HEK293 (cell line): ENCODE results near the gene GABBR2.

Experiments used
- CTCF ChIA-PET: fragments of 350-600 bp; formaldehyde crosslinking; extraction: SDS; loops from one replicate; lab custom pipeline; 2021; ENCODE audit warnings: antibody characterized with exemption; lab: Yijun Ruan, JAX
- POLR2A ChIA-PET: fragments of 300-600 bp; formaldehyde crosslinking; extraction: SDS; loops from one replicate; lab custom pipeline; 2020; ENCODE audit warnings: antibody characterized with exemption, inconsistent platforms; lab: Yijun Ruan, JAX
- H3K27ac ChIP-seq: fragments of 200-500 bp; sonication (Bioruptor generic); 2 replicates; pipeline ENCODE4 v1.5.1; 2014; ENCODE audit warnings: low read depth, low read length, control low read depth, inconsistent platforms; ENCODE audit errors: extremely low read depth
- H3K36me3 ChIP-seq, 2 experiments: fragments of 200-500 bp in 1 of 2; sonication (Bioruptor generic) in 1 of 2; 1 replicate in 1 of 2; 2 replicates in 1 of 2; pipeline ENCODE4 v1.5.1; 2014 to 2017; ENCODE audit warnings: inconsistent platforms in 2 of 2, low read length in 2 of 2; ENCODE audit not compliant: control insufficient read depth in 2 of 2, insufficient read depth in 1 of 2
- H3K4me1 ChIP-seq: fragments of 200-500 bp; sonication (Bioruptor generic); 2 replicates; pipeline ENCODE4 v1.5.1; 2014; ENCODE audit warnings: mild to moderate bottlenecking, low read length, inconsistent platforms; ENCODE audit not compliant: control insufficient read depth, insufficient read depth
- H3K4me3 ChIP-seq: 2 replicates; pipeline ENCODE4 v1.5.1; 2011; ENCODE audit warnings: low read depth, mild to moderate bottlenecking, control low read depth, low read length, moderate library complexity
- H3K9me3 ChIP-seq: fragments of 200-500 bp; sonication (Bioruptor generic); 2 replicates; pipeline ENCODE4 v1.5.1; 2014; ENCODE audit warnings: low read depth, low read length, inconsistent platforms; ENCODE audit not compliant: control insufficient read depth, insufficient read depth
- GLIS1 ChIP-seq: fragments of 450-650 bp; formaldehyde crosslinking; IDR thresholded peaks from 2 replicates; pipeline ENCODE4 v1.5.1; 2016; ENCODE audit warnings: missing biosample characterization, missing genetic modification characterization
- HOXC10 ChIP-seq: sonication (generic); formaldehyde crosslinking; IDR thresholded peaks from 2 replicates; pipeline ENCODE4 v1.8.1; 2023; ENCODE audit warnings: mild to moderate bottlenecking, missing genetic modification reagents
- KLF8 ChIP-seq: fragments of 450-650 bp; formaldehyde crosslinking; IDR thresholded peaks from 2 replicates; pipeline ENCODE4 v1.5.1; 2016; ENCODE audit warnings: missing biosample characterization, missing genetic modification characterization
- YY2 ChIP-seq: fragments of 450-650 bp; formaldehyde crosslinking; IDR thresholded peaks from 2 replicates; pipeline ENCODE4 v1.5.1; 2016; ENCODE audit warnings: missing biosample characterization, missing genetic modification characterization
- ZIC2 ChIP-seq: fragments of 450-650 bp; formaldehyde crosslinking; IDR thresholded peaks from 2 replicates; pipeline ENCODE4 v1.5.1; 2016; ENCODE audit warnings: missing biosample characterization, missing genetic modification characterization
- ZNF138 ChIP-seq: fragments of 450-650 bp; formaldehyde crosslinking; IDR thresholded peaks from 2 replicates; pipeline ENCODE4 v1.5.1; 2016; ENCODE audit warnings: missing biosample characterization, missing genetic modification characterization, borderline replicate concordance
- ZNF354C ChIP-seq: fragments of 450-650 bp; formaldehyde crosslinking; IDR thresholded peaks from 2 replicates; pipeline ENCODE4 v1.5.1; 2016; ENCODE audit warnings: missing biosample characterization, missing genetic modification characterization, low read depth, borderline replicate concordance
- ZNF473 ChIP-seq: fragments of 450-650 bp; formaldehyde crosslinking; IDR thresholded peaks from 2 replicates; pipeline ENCODE4 v1.5.1; 2017; ENCODE audit warnings: missing biosample characterization, missing genetic modification characterization
- ZNF514 ChIP-seq: fragments of 450-650 bp; formaldehyde crosslinking; IDR thresholded peaks from 2 replicates; pipeline ENCODE4 v1.5.1; 2016; ENCODE audit warnings: missing biosample characterization, missing genetic modification characterization
- ZNF558 ChIP-seq: fragments of 450-650 bp; formaldehyde crosslinking; IDR thresholded peaks from 2 replicates; pipeline ENCODE4 v1.5.1; 2016; ENCODE audit warnings: missing biosample characterization, missing genetic modification characterization
- ZNF623 ChIP-seq: fragments of 450-650 bp; formaldehyde crosslinking; IDR thresholded peaks from 2 replicates; pipeline ENCODE4 v1.5.1; 2016; ENCODE audit warnings: missing biosample characterization, missing genetic modification characterization
- ZNF707 ChIP-seq: fragments of 450-650 bp; formaldehyde crosslinking; IDR thresholded peaks from 2 replicates; pipeline ENCODE4 v1.5.1; 2016; ENCODE audit warnings: missing biosample characterization, missing genetic modification characterization
- ZNF785 ChIP-seq: fragments of 450-650 bp; formaldehyde crosslinking; IDR thresholded peaks from 2 replicates; pipeline ENCODE4 v1.5.1; 2016; ENCODE audit warnings: missing biosample characterization, missing genetic modification characterization
- TF ChIP-seq, protein P1 (sequence below): fragments of 450-650 bp; formaldehyde crosslinking; IDR thresholded peaks from 2 replicates; pipeline ENCODE4 v1.5.1; 2016; ENCODE audit warnings: missing biosample characterization, missing genetic modification characterization
- TF ChIP-seq, protein P2 (sequence below): fragments of 450-650 bp; formaldehyde crosslinking; IDR thresholded peaks from 2 replicates; pipeline ENCODE4 v1.5.1; 2016; ENCODE audit warnings: missing biosample characterization, missing genetic modification characterization
- TF ChIP-seq, protein P3 (sequence below): sonication (generic); formaldehyde crosslinking; IDR thresholded peaks from 2 replicates; pipeline ENCODE4 v1.8.1; 2022; ENCODE audit warnings: mild to moderate bottlenecking, moderate library complexity, missing genetic modification reagents
- TF ChIP-seq, protein P4 (sequence below): fragments of 450-650 bp; formaldehyde crosslinking; IDR thresholded peaks from 2 replicates; pipeline ENCODE4 v1.5.1; 2017; ENCODE audit warnings: missing biosample characterization, missing genetic modification characterization

Gene GABBR2

DNA sequence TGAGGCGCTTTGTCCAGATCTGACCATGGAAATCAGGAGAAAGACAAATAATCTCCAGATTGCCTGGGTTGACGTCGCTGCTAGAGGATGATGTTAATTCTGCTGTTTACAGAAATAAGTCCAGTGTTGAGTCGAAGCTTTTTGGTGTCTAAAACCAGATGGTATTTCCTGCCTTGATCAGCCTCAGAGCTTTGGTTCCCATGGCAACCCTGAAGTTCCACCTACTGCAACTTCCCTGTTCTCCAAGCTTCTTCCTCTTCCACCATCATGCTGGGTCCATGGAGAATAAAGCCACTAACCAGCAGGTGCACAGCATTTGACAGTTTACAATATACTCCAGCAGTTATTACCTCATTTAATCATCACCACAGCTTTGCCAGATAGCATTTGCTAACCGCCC is 18.0 kb upstream of the GABBR2 start:
- POLR2A ChIA-PET = no interaction called here
- H3K9me3 ChIP-seq = no peaks in the 10 kb centered on the region
- TF ChIP-seq KLF8 (tag by site-specific recombination) = no peak
- TF ChIP-seq YY2 (tag by site-specific recombination) = no peak
- TF ChIP-seq, protein P1, sequence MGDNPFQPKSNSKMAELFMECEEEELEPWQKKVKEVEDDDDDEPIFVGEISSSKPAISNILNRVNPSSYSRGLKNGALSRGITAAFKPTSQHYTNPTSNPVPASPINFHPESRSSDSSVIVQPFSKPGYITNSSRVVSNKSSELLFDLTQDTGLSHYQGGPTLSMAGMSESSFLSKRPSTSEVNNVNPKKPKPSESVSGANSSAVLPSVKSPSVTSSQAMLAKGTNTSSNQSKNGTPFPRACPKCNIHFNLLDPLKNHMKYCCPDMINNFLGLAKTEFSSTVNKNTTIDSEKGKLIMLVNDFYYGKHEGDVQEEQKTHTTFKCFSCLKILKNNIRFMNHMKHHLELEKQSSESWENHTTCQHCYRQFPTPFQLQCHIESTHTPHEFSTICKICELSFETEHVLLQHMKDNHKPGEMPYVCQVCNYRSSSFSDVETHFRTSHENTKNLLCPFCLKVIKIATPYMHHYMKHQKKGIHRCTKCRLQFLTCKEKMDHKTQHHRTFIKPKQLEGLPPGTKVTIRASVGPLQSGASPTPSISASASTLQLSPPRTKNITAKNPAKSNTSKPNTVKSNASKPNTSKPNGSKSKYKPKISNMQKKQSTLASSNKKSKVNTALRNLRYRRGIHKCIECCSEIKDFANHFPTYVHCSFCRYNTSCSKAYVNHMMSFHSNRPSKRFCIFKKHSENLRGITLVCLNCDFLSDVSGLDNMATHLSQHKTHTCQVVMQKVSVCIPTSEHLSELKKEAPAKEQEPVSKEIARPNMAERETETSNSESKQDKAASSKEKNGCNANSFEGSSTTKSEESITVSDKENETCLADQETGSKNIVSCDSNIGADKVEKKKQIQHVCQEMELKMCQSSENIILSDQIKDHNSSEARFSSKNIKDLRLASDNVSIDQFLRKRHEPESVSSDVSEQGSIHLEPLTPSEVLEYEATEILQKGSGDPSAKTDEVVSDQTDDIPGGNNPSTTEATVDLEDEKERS (tag by site-specific recombination) = no peak
- TF ChIP-seq, all 188 proteins: peak for 0
- CTCF ChIA-PET = interaction anchor here (0.6 to 1.2 kb wide), 3 partner anchors 49 to 1244 kb away, joined by 3 to 6 read pairs (median 4); no protein-coding TSS in a partner anchor
- H3K4me1 ChIP-seq = no peaks in the 10 kb centered on the region
- H3K36me3 ChIP-seq = no peaks in the 10 kb centered on the region
- no peak overlapping the region for H3K27ac ChIP-seq
- no peak overlapping the region for H3K4me3 ChIP-seq

DNA sequence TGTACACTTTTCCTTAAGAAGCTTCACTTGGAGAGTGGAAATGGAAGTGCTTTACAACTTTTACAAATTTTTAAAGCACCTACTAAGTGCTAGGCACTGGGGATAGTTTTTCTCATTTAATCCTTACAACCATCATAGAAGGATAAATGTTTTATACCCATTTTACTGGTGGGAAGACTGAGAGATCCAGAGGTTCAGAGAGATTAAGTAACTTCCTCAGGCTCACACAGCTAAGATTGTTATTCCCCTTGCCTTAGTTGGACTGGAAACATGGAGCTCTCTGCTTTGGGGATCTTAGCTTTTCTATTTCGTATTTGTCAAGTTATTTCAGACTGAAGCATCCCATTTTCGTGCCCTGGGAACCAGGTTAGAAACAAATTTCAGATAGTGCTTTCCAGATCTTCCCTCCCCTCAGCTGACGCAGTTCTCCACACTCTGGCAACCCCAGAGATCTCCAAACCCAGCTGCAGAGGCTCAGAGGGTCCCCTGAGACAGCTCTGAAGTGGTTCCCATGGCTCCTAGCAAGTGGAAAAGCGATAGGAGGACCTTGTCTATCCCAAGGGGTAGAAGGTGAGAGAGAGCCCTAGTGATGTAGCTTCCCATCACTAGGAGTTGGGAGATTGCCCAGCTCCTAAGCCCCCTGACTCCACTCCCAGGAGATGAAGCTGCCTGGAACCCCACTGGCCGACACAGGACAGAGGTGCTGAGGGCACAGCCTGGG is 16.2 kb upstream of the GABBR2 start:
- Histone ChIP-seq H3K27ac (no peak overlapping the region), H3K4me1 (no peaks in the 10 kb centered on the region), H3K4me3 (no peak overlapping the region), H3K9me3 (no peaks in the 10 kb centered on the region), H3K36me3 (no peaks in the 10 kb centered on the region)
- TF ChIP-seq, protein P2, sequence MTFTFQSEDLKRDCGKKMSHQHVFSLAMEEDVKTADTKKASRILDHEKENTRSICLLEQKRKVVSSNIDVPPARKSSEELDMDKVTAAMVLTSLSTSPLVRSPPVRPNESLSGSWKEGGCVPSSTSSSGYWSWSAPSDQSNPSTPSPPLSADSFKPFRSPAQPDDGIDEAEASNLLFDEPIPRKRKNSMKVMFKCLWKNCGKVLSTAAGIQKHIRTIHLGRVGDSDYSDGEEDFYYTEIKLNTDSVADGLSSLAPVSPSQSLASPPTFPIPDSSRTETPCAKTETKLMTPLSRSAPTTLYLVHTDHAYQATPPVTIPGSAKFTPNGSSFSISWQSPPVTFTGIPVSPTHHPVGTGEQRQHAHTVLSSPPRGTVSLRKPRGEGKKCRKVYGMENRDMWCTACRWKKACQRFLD (tag by site-specific recombination) = no peak
- TF ChIP-seq, protein P3, sequence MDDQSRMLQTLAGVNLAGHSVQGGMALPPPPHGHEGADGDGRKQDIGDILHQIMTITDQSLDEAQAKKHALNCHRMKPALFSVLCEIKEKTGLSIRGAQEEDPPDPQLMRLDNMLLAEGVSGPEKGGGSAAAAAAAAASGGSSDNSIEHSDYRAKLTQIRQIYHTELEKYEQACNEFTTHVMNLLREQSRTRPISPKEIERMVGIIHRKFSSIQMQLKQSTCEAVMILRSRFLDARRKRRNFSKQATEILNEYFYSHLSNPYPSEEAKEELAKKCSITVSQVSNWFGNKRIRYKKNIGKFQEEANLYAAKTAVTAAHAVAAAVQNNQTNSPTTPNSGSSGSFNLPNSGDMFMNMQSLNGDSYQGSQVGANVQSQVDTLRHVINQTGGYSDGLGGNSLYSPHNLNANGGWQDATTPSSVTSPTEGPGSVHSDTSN (CRISPR knock-in tag) = no peak
- no peak for TF ChIP-seq ZNF707 (tag by site-specific recombination)
- no peak for TF ChIP-seq ZNF623 (tag by site-specific recombination)
- TF ChIP-seq GLIS1 (tag by site-specific recombination) = no peak
- TF ChIP-seq HOXC10 (CRISPR knock-in tag) = no peak
- TF ChIP-seq ZNF354C (tag by site-specific recombination) = no peak
- TF ChIP-seq ZNF514 (tag by site-specific recombination) = no peak
- TF ChIP-seq ZNF473 (tag by site-specific recombination) = no peak
- no peak for TF ChIP-seq ZNF785 (tag by site-specific recombination)
- no peak for TF ChIP-seq ZIC2 (tag by site-specific recombination)
- no peak for TF ChIP-seq ZNF138 (tag by site-specific recombination)
- no peak for TF ChIP-seq YY2 (tag by site-specific recombination)
- TF ChIP-seq, protein P4, sequence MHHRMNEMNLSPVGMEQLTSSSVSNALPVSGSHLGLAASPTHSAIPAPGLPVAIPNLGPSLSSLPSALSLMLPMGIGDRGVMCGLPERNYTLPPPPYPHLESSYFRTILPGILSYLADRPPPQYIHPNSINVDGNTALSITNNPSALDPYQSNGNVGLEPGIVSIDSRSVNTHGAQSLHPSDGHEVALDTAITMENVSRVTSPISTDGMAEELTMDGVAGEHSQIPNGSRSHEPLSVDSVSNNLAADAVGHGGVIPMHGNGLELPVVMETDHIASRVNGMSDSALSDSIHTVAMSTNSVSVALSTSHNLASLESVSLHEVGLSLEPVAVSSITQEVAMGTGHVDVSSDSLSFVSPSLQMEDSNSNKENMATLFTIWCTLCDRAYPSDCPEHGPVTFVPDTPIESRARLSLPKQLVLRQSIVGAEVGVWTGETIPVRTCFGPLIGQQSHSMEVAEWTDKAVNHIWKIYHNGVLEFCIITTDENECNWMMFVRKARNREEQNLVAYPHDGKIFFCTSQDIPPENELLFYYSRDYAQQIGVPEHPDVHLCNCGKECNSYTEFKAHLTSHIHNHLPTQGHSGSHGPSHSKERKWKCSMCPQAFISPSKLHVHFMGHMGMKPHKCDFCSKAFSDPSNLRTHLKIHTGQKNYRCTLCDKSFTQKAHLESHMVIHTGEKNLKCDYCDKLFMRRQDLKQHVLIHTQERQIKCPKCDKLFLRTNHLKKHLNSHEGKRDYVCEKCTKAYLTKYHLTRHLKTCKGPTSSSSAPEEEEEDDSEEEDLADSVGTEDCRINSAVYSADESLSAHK (tag by site-specific recombination) = no peak
- no peak for TF ChIP-seq ZNF558
- ChIA-PET CTCF (interaction anchor here (2.6 kb wide), 1 partner anchor 50 kb away, joined by 12 read pairs; no protein-coding TSS in a partner anchor), POLR2A (no interaction called here)
